Measurements from ENCODE around the gene AMFR.

Gene AMFR

DNA sequence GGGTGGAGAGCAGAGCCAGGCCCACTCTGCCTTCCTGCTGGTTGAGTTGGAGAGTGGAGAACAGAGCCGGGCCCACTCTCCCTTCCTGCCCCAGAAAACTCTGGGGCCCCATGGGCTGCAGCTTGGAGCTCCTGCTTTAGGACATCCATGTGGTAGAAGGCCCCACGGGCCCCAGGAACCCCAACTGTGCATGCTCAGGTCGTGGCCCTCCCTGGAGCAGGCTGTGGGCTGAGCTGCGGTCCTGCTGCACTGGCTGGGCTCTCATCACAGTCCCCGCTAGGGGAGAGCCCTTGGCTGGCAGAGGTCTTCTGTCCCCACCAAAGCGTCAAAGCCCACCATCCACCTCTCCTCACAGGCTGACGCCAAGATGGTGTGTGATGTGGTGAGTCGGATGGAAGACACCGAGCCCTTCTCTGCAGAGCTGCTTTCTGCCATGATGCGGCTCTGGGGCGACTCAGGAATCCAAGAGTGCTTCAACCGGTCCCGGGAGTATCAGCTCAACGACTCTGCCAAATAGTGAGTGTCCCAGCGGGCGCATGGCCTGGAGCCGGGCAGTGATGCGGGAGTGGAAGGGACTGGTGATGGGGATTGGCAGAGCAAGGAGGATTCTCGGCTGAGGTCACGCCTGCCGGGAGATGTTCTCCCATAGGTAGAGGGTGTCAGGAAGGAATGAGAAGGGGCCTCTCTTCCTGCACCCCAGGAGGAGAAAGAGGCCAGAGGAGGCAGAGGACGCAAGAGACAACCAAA lies 96.9 kb downstream of the AMFR start:
- DNase-seq: no peak

DNA sequence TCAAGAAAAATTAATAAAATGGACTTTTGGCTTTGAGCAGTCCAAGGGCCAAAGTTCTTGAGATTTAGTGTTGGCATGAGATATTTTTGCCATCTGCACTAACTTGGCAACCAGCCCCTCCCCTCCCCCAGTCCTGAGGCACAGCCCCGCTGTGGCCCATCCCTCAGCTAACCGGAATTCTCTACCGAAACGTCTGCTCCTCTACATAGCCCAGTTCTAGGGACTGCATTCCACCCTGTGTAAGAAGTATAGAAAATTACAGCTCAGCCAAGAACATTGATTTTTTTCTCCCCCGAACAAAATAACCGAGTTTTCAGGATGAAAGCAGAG lies 97.5 kb downstream of the AMFR start:
- DNase-seq: no peak

DNA sequence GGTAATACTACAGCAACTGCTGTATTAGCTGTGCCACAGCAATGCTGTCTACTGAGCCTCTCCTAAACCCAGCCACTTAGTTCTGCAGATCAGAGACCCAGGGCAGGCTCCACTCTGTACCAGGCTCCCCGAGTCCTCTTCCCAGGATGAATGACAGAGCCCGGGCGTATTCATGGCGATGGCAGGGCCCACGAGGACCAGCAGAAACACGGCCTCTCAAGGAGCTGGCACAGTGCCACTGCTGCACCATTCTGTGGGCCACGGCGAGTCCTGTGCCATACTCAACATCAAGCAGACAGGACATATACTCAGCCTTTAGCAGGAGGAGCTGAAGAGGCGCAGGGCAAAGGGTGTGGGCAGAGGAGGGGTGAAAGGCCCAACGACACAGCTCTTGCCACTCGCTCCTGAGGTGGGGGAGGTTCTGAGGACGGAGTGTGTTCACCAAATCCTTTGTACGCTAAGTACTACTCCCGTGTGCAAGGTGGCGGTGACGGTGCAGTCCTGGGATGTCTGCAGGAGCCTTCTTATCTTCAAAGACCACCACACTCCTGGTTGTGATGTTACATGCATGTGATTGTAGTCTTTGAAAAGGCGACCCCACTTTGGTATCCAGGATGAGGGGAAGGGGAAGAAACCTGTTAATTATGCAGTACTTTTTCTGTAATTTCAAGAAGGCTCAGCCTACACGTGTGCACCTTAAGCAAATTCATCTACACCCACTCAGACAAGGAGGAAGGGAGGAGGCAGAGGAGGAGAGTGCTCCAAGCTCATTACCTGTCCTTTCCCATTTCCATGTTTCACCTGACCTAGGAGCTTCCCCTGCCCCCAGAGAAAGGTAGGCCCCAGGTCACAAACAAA lies 98.0 kb downstream of the AMFR start:
- DNase-seq: no peak

DNA sequence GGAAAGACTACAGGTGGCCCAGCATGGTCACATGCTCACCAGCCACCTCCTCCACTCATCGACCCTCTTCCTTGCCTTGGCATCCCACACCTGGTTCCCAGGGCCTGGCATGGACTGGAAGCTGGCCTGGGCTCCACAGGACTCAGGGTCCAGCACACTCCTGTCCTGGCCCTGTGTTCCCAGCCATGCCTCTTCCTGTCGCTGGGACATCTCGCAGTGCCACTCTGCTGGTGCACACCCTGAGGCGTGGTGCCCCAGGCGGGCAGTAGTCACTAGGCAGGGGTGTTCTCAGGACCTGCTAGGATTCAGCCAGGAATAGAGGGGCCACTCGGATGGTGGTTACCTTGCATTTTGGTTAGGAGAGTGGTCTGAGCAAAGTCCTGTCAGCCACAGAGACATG lies 99.4 kb downstream of the AMFR start:
- no peak for DNase-seq

DNA sequence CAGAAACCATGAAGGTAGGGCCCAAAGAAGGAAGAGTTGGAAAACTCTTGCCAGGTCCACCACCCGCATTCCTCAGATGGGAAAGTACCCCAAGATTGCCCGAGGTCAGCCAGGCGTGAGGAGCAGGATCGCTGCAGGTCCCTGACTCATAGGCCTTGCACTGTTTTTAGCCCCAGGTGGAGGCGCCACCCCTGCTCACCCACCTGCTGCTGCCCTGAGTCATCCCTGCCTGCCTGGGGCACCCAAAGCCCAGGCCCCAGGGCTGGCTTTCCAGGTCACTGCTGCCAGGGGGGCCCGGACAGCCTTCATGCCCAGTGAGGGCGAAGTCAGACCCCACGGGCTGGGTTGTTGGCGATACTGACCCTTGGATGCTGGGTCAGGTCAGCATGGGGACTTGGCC lies 100.9 kb downstream of the AMFR start:
- no peak for DNase-seq

DNA sequence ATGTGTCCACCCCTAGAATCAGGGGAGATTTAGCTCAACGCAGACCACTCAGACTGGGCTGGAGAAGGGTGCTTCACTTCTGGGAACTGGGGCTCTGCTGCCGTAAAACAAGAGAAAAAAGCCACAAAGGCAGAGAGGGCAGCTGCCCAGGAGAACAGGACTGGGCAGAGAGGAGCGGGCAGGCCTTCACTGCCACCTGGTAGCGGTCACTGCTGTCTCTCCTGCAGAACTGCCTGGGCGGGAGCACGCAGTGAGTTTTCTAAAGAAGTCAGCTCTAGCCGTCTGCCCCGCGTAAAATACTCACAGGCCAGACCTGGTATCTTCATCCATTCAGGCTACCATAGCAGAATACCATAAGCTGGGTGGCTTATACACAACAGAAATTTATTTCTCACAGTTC lies 103.8 kb downstream of the AMFR start:
- DNase-seq: no peak

DNA sequence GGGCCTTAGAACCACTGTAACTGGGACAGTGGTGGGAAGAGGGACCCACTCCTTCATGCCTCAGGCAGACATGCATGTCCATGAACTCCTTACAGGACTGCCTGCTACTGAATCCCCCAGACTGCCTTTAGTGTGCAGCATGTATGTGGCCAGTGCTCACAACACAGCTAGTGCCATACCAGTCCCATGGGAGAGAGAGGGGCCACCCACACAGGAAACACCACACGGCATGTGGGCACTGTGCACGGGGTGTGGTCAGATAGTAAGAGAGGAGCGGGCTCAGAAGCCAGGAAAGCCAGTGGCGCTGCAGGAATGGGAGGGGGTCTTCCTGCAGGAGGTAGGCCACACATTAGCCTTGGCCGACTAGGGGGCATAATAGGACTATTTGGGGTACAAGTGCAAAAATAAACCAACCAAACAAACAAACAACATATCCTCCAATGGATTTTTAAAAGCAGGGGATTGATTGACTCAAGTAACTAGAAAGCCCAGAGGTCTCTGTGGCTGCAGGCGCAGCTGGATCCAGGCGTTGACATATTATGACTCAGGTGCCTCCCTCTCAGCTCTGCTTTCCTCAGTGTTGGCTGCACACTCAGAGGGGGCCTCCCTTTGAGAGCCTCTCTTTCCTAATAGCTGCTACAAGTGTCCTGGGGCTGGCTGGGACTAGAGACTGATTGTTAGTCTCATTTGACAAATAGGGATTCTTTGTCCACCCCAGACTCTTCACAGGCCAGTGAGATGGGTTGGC lies 104.4 kb downstream of the AMFR start:
- no peak for DNase-seq

DNA sequence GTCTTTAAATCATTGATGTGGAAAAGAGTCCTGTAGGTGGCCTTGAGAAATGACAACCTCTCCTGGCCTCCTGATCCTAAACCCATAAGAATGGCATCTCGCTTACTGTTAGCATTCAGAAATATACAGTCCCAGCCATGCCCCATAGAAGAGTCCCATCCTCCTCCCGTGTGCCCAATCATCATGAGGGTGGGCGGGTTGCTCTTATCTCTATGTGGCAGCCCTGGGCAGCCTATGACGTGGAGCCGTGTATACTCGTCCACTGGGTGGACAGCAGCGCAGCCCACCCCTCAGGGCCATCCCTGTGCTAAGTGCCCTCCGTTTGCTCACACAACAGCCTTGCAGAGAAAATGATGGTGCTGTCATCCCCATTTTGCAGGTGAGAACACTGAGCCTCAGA lies 105.3 kb downstream of the AMFR start:
- no peak for DNase-seq

DNA sequence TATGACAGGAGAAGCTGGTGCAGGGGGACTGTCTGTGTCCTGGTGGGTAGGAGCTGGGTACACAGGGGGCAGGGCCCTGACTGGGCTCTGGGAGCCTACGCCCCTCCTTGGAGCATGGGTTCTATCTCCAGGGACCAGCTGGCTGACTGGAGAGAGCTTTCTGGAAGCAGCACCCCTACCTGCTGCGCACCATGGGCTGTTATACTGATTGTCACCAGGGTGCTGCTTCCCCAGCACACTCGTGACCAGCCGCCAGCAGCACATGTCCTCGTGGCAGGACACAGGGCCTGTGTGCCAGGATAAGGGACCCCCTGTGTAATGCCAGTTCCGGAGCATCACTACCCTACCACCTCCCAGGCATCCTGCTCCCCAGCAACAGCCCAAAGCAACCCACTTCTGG lies 106.0 kb downstream of the AMFR start:
- DNase-seq: no peak

DNA sequence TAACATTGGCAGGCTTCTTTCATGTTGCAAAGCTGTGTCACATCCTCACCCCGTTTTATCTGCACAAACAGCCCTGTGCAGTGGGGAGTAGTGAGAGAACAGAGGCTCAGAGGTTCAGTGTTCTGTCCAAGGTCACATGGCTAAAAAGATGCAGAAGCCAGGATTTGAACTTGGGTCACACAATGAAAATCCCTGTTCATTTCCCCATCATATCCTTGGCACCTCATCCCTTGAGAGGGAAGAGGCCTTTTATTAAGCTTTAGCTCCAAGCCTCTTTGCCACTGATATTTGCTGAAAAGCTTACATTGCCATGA lies 106.6 kb downstream of the AMFR start:
- no peak for DNase-seq

DNA sequence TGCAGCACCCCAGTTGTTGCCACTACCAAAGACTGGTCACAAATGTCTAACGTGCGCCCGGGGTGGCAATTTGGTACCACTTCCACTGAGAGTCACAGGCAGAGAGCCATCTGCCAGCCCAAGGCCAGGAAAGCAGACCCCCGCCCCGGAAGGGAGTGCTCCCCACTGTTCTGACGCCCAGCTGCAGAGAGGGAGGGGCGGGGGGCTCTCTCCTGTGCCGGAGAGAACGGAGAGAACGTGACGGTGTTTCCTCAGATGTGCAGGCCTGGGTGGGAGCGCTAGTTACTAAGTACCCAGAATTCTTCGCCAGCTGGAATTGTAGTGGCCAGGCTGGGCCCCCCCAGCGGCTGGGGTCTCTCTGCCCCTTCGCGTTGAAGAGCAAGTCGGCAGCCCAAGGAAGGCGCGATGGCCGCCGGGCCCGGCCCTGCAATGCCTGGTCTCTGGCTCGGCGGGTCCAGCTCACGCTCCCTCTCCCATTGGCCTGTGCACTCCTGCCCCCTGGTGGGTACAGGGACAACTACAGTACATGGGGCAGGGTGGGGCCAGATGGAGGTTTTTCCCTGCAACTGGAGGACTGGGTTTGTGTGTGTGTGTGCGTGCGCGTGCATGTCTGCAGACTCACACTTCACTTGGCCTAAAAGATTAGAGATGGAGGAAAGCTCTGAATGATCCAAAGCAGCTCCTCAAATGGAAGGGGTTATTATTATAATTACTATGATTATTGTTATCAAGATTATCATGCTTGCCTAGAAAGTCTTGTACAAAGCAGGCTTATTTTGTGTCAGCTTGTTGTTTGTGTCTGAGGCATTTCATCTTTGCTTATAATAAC lies 107.1 kb downstream of the AMFR start:
- peak; percentile 90 for DNase-seq

DNA sequence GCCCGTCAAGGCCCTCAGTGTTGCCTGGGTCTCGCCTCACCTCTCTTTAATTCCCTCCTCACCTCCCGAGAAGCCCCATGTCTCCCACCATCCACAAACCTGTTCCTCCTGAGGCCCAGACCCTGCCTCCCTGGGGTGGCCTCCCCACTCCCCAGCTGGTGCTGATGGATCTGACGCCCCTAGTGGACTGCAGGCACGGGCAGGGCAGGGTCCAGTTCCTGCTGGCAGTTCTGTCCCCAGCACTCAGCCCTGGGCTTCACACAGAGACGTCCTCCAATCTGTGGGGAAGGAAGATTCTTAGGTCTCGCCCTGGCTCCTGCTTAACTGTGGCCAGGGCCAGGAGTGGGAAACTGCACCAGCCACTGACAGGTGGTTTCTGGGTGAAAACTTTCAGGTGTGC lies 108.8 kb downstream of the AMFR start:
- no peak for DNase-seq

DNA sequence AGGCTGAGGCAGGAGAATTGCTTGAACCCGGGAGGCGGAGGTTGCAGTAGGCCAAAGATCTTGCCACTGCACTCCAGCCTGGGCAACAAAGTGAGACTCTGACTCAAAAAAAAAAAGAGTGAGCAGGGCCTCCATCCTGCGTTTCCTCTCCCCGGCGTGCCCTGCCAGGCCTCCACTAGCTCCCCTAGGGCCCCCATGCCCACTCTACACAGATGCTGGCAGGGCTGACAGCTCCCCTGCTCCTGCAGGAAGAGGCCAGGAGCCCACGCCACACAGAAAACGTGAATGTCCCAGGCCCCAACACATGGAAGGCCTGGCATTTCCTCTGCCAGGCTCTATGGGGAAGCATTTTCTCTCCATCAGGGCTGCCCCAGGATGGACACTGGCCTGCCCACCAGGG lies 109.4 kb downstream of the AMFR start:
- DNase-seq: no peak

DNA sequence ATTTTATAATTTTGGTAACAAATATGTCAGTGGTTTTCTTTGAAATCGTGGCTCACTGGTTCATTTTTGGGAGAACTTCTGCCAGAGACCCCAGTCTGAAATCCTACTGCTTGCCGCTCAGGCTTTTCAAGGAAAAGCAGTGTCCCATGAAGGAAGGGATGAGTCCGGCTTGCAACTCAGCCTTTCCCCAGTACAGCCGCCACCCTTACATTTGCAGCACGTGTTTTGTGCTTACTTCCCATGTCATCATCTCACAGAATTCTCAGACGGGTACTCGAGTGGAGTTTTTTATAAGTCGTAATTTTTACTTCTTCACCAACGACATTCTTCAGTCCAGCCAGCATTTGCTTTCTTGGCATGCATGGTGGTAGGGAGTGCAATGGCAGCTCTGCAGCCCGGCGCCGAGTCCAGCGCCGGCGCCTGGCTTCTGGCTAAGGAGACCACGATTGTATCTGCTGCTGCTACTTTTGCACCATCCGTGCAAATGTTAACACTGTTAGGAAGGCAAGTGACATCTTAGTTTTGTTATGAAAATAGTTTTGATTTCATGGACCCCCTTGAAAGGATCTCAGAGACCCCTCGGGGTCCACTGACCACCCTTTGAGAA lies 111.0 kb downstream of the AMFR start:
- DNase-seq: no peak

DNA sequence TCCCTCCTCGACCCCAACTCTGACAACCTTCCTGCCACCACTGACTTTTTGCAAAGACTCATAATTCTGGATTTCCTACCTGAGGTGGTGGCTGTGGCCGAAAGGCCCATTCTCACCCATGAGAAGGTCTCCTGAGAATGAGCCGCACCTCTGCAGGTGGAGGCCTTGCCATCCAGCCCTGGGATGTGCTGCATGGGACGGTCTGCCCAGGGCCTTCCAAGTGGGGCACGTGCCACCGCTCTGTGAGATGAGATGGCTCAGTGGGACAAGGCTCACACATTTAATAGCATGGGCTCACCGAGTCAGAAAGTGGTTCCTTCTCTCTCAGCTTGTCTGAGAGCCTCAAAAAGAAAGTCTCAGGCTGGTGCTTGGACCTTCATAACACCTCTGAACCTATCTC lies 112.8 kb downstream of the AMFR start:
- DNase-seq: no peak

DNA sequence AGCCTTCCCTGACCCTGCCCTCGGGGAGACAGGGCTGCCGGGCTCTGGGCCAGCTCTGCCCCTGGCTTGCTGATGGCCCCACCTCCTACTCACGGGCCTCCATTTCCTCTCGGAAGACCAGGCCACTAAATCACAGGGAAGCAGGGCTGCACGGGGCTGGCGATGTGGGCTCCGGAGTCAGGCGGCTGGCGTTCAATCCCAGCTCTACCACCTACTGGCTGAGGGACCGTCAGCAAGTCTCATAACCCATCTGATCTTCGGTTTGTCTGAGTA lies 113.4 kb downstream of the AMFR start:
- DNase-seq: no peak
